Tibial nerve (tissue), 4 donors: ENCODE data around the gene FKBP1A. TPM values are rescaled to one million over a fixed set of nuclear protein-coding genes. Genes with fewer than 3 reads are reported as not detected.
A peak's percentile ranks its signal among the peaks of the same experiment; 100 is the strongest.

Experiments
- DNase-seq, 2 donors: peaks; one replicate each; pipeline ENCODE4 v3.0.0-alpha.2; 2019; ENCODE audit warnings: low spot score in 2 of 2
- H3K27ac ChIP-seq, 4 donors: fragments of 200-600 bp; sonication (generic) in 3 of 4; one replicate each; pipeline ENCODE4 v1.5.1; 2017 to 2019; ENCODE audit warnings: mild to moderate bottlenecking in 1 of 4
- H3K27me3 ChIP-seq, 2 donors: fragments of 200-600 bp; sonication (generic) in 1 of 2; one replicate each; pipeline versions ENCODE4 v1.5.1 to v1.6.0; 2017 to 2019
- H3K36me3 ChIP-seq, 3 donors: fragments of 200-600 bp; sonication (generic); one replicate each; pipeline ENCODE4 v1.5.1; 2018 to 2019
- H3K4me1 ChIP-seq, 4 donors: fragments of 200-600 bp; sonication (generic) in 3 of 4; one replicate each; pipeline ENCODE4 v1.5.1; 2017 to 2019
- H3K4me3 ChIP-seq, 4 donors: fragments of 200-600 bp; sonication (generic) in 3 of 4; one replicate each; pipeline ENCODE4 v1.5.1; 2017 to 2019; ENCODE audit warnings: mild to moderate bottlenecking in 1 of 4, moderate library complexity in 1 of 4
- H3K9me3 ChIP-seq, 4 donors: fragments of 200-600 bp; sonication (generic) in 3 of 4; one replicate each; pipeline ENCODE4 v1.5.1; 2017 to 2019
- CTCF ChIP-seq, 5 experiments: fragments of 200-600 bp in 3 of 5; fragments of 450-650 bp in 2 of 5; sonication (generic) in 3 of 5; IDR thresholded peaks; one replicate each; pipeline ENCODE4 v1.5.1; 2016 to 2019; ENCODE audit warnings: antibody characterized with exemption in 5 of 5, mild to moderate bottlenecking in 3 of 5, moderate library complexity in 2 of 5
- EP300 ChIP-seq, 2 donors: sonication (generic); formaldehyde crosslinking; IDR thresholded peaks; one replicate each; pipeline ENCODE4 v1.6.1; 2017; ENCODE audit warnings: antibody characterized with exemption in 2 of 2, mild to moderate bottlenecking in 1 of 2
- POLR2A ChIP-seq, 2 donors: fragments of 450-650 bp; IDR thresholded peaks; one replicate each; pipeline ENCODE4 v1.6.1; 2017; ENCODE audit warnings: antibody characterized with exemption in 2 of 2, mild to moderate bottlenecking in 2 of 2, moderate library complexity in 2 of 2
- WGBS, 2 donors: methylation state at CpG; one replicate each; pipeline ENCODE4 v1.1.5; 2018; 5-methylcytosine and 5-hydroxymethylcytosine counted together
- total RNA-seq, 4 donors: library from RNA; depleted of rRNA; stranded (reverse); fragments of >200 nt; gene quantifications; one replicate each; pipeline ENCODE4 v1.1.0, GENCODE V29; 2016

FKBP1A gene
- total RNA-seq, 4 donors from 2014 or later = 92.2 to 172 (median 130) TPM

- WGBS, 2 donors = 29 to 38% methylated on average over 5 of the region's 5 CpGs
- peak; percentile 68 to 83 (median 81) for TF ChIP-seq CTCF (IDR thresholded peaks at IDR 0.05)
- no peak for TF ChIP-seq POLR2A (IDR thresholded peaks at IDR 0.05)
- no peak for TF ChIP-seq EP300 (IDR thresholded peaks at IDR 0.05)
Measured at GRCh38 chr20:1437235-1437904, 44.5 kb upstream of the FKBP1A start.

GRCh38 chr20:1436263-1436662 lies 43.4 kb upstream of the FKBP1A start:
- H3K36me3 ChIP-seq = peaks cover 0 to 34% (median 0%) of the 10 kb centered on the region in 3 donors
- TF ChIP-seq POLR2A (IDR thresholded peaks at IDR 0.05) (no peak), EP300 (IDR thresholded peaks at IDR 0.05) (no peak), CTCF (IDR thresholded peaks at IDR 0.05) (no peak)
- H3K4me1 ChIP-seq = no peaks in the 10 kb centered on the region
- no peaks in the 10 kb centered on the region for H3K27me3 ChIP-seq
- no peak for DNase-seq
- no peak overlapping the region for H3K4me3 ChIP-seq
- 87 to 88% methylated on average over 8 of the region's 8 CpGs for WGBS, 2 donors
- H3K9me3 ChIP-seq = no peaks in the 10 kb centered on the region
- no peak overlapping the region for H3K27ac ChIP-seq

More at GRCh38 chr20:1437235-1437904, 44.5 kb upstream of the FKBP1A start:
- no peak overlapping the region for H3K4me3 ChIP-seq
- H3K27me3 ChIP-seq = no peaks in the 10 kb centered on the region
- no peaks in the 10 kb centered on the region for H3K9me3 ChIP-seq
- peaks cover 0 to 45% (median 0%) of the 10 kb centered on the region in 3 donors for H3K36me3 ChIP-seq
- H3K4me1 ChIP-seq = no peaks in the 10 kb centered on the region
- peak; percentile 49 to 51 for DNase-seq
- no peak overlapping the region for H3K27ac ChIP-seq

GRCh38 chr20:1435337-1435699 lies 42.5 kb upstream of the FKBP1A start:
- Histone ChIP-seq H3K36me3 (peaks cover 0 to 26% (median 0%) of the 10 kb centered on the region in 3 donors), H3K27ac (no peak overlapping the region), H3K4me3 (no peak overlapping the region), H3K27me3 (no peaks in the 10 kb centered on the region), H3K9me3 (no peaks in the 10 kb centered on the region), H3K4me1 (no peaks in the 10 kb centered on the region)
- TF ChIP-seq CTCF (IDR thresholded peaks at IDR 0.05) = no peak
- no peak for TF ChIP-seq EP300 (IDR thresholded peaks at IDR 0.05)
- TF ChIP-seq POLR2A (IDR thresholded peaks at IDR 0.05) = no peak
- DNase-seq = no peak

GRCh38 chr20:1434571-1435336 lies 41.9 kb upstream of the FKBP1A start:
- H3K4me3 ChIP-seq = no peak overlapping the region
- DNase-seq = peak in 1 of 2 donors; percentile 53
- WGBS, 2 donors = 71 to 72% methylated on average over 2 of the region's 2 CpGs
- H3K27me3 ChIP-seq = no peaks in the 10 kb centered on the region
- H3K9me3 ChIP-seq = no peaks in the 10 kb centered on the region
- no peaks in the 10 kb centered on the region for H3K4me1 ChIP-seq
- no peak overlapping the region for H3K27ac ChIP-seq
- H3K36me3 ChIP-seq = peaks cover 0 to 20% (median 0%) of the 10 kb centered on the region in 3 donors
- TF ChIP-seq POLR2A (IDR thresholded peaks at IDR 0.05) = no peak
- TF ChIP-seq EP300 (IDR thresholded peaks at IDR 0.05) = peak in 1 of 2 donors; percentile 45

GRCh38 chr20:1431158-1431557 lies 38.3 kb upstream of the FKBP1A start:
- Histone ChIP-seq H3K27ac (no peak overlapping the region), H3K27me3 (no peaks in the 10 kb centered on the region), H3K4me3 (no peak overlapping the region), H3K9me3 (no peaks in the 10 kb centered on the region), H3K36me3 (peaks cover 0 to 16% (median 0%) of the 10 kb centered on the region in 3 donors), H3K4me1 (no peaks in the 10 kb centered on the region)
- no peak for DNase-seq
- WGBS, 2 donors = 58 to 70% methylated on average over 1 of the region's 1 CpG
- TF ChIP-seq EP300 (IDR thresholded peaks at IDR 0.05) = no peak
- no peak for TF ChIP-seq CTCF (IDR thresholded peaks at IDR 0.05)
- TF ChIP-seq POLR2A (IDR thresholded peaks at IDR 0.05) = no peak
